SK-N-SH (cell line): ENCODE measurements around the gene CYBC1. TPM values are rescaled to one million over a fixed set of nuclear protein-coding genes. Genes with fewer than 3 reads are reported as not detected.

Experiments used
- CTCF ChIA-PET: fragments of 300-600, 350-600 bp; formaldehyde crosslinking; extraction: SDS; loops from one replicate; lab custom pipeline; 2021; lab: Yijun Ruan, JAX
- POLR2A ChIA-PET: fragments of 350-600 bp; sonication (Branson Sonifier 250); formaldehyde crosslinking; extraction: SDS; loops from one replicate; lab custom pipeline; 2020; ENCODE audit warnings: antibody characterized with exemption, inconsistent platforms; lab: Yijun Ruan, JAX
- DNase-seq: peaks from one replicate; pipeline ENCODE4 v3.0.0; 2012
- H2AFZ ChIP-seq: fragments of 200-600 bp; sonication (generic); 2 replicates; pipeline ENCODE4 v1.8.1; 2016; ENCODE audit warnings: antibody characterized with exemption, mild to moderate bottlenecking, low read depth
- H3F3A ChIP-seq: fragments of 200-600 bp; sonication (generic); replicated peaks from 2 replicates; pipeline ENCODE3; 2016; ENCODE audit warnings: antibody characterized with exemption, mild to moderate bottlenecking; ENCODE audit not compliant: insufficient read depth
- H3K27ac ChIP-seq, 2 experiments: fragments of 200-500 bp in 1 of 2; fragments of 200-600 bp in 1 of 2; sonication (Bioruptor generic) in 1 of 2; sonication (generic), shearing (Covaris generic) in 1 of 2; 2 replicates each; pipeline versions ENCODE4 v1.5.1 to v1.6.1; 2014 to 2016; ENCODE audit warnings: low read depth in 2 of 2, inconsistent platforms in 1 of 2, low read length in 1 of 2, mild to moderate bottlenecking in 1 of 2, mixed read lengths in 1 of 2
- H3K27me3 ChIP-seq: fragments of 200-600 bp; sonication (generic), shearing (Covaris generic); 2 replicates; pipeline ENCODE4 v1.6.1; 2016; ENCODE audit warnings: mixed run types; ENCODE audit not compliant: insufficient read depth
- H3K36me3 ChIP-seq, 2 experiments: fragments of 200-500 bp in 1 of 2; fragments of 200-600 bp in 1 of 2; sonication (Bioruptor generic) in 1 of 2; sonication (generic) in 1 of 2; replicated peaks in 1 of 2; 2 replicates each; pipeline versions ENCODE3 to v1.5.1; 2014 to 2016; ENCODE audit warnings: low read length in 1 of 2, mild to moderate bottlenecking in 1 of 2; ENCODE audit not compliant: insufficient read depth in 2 of 2, control insufficient read depth in 1 of 2
- H3K4me1 ChIP-seq, 2 experiments: fragments of 200-500 bp in 1 of 2; fragments of 200-600 bp in 1 of 2; sonication (Bioruptor generic) in 1 of 2; sonication (generic), shearing (Covaris generic) in 1 of 2; 2 replicates each; pipeline versions ENCODE4 v1.5.1 to v1.6.1; 2014 to 2016; ENCODE audit warnings: low read depth in 1 of 2, low read length in 1 of 2, mixed run types in 1 of 2; ENCODE audit not compliant: insufficient read depth in 2 of 2, control insufficient read depth in 1 of 2
- H3K4me2 ChIP-seq: fragments of 200-600 bp; sonication (generic), shearing (Covaris generic); 2 replicates; pipeline ENCODE4 v1.6.1; 2017; ENCODE audit warnings: mixed run types
- H3K4me3 ChIP-seq, 2 experiments: fragments of 200-500 bp in 1 of 2; fragments of 200-600 bp in 1 of 2; sonication (Bioruptor generic) in 1 of 2; sonication (generic), shearing (Covaris generic) in 1 of 2; 2 replicates each; pipeline versions ENCODE4 v1.5.1 to v1.8.1; 2014 to 2016; ENCODE audit warnings: low read depth in 2 of 2, inconsistent platforms in 1 of 2, low read length in 1 of 2, mild to moderate bottlenecking in 1 of 2, mixed read lengths in 1 of 2, moderate library complexity in 1 of 2
- H3K79me2 ChIP-seq: fragments of 200-600 bp; sonication (generic); 2 replicates; pipeline ENCODE4 v1.8.1; 2017; ENCODE audit warnings: mild to moderate bottlenecking; ENCODE audit not compliant: insufficient read depth
- H3K9ac ChIP-seq: fragments of 200-600 bp; sonication (generic); 2 replicates; pipeline ENCODE4 v1.6.1; 2017; ENCODE audit warnings: mixed run types
- H3K9me2 ChIP-seq: fragments of 200-600 bp; sonication (generic); 2 replicates; pipeline ENCODE4 v1.6.1; 2017; ENCODE audit warnings: mixed run types
- H3K9me3 ChIP-seq: fragments of 200-600 bp; sonication (generic); 2 replicates; pipeline ENCODE4 v1.6.1; 2017; ENCODE audit warnings: mixed run types, mild to moderate bottlenecking, moderate library complexity
- H4K20me1 ChIP-seq: fragments of 200-600 bp; sonication (generic); 2 replicates; pipeline ENCODE4 v1.6.1; 2017; ENCODE audit warnings: mild to moderate bottlenecking, mixed run types; ENCODE audit not compliant: insufficient read depth
- ELF1 ChIP-seq: IDR thresholded peaks from 2 replicates; pipeline ENCODE4 v1.4.0; 2012
- EP300 ChIP-seq, 2 experiments: IDR thresholded peaks; 2 replicates each; pipeline versions ENCODE4 v1.4.0 to v1.6.1; 2012; ENCODE audit warnings: borderline replicate concordance in 1 of 2, low read depth in 1 of 2, low read length in 1 of 2
- MEF2A ChIP-seq: IDR thresholded peaks from 2 replicates; pipeline ENCODE4 v1.4.0; 2012; ENCODE audit warnings: low read depth, borderline replicate concordance
- RFX5 ChIP-seq: IDR thresholded peaks from 2 replicates; pipeline ENCODE4 v1.6.1; 2012; ENCODE audit warnings: mild to moderate bottlenecking, improper control_type of control experiment, low read length
- TAF1 ChIP-seq: IDR thresholded peaks from 2 replicates; pipeline ENCODE4 v1.6.1; 2012; ENCODE audit warnings: low read depth, mild to moderate bottlenecking, low read length, moderate library complexity, borderline replicate concordance
- TEAD4 ChIP-seq: IDR thresholded peaks from 2 replicates; pipeline ENCODE4 v1.4.0; 2012; ENCODE audit warnings: mild to moderate bottlenecking, borderline replicate concordance; ENCODE audit not compliant: insufficient read depth
- WGBS: methylation state at CpG from one replicate; pipeline ENCODE4 v1.1.6; 2017; ENCODE audit warnings: low lambda C conversion rate; 5-methylcytosine and 5-hydroxymethylcytosine counted together
- polyA plus RNA-seq, 3 experiments: library from polyadenylated mRNA; depleted of rRNA; stranded (reverse); fragments of >200 nt; gene quantifications; 2 replicates each; pipeline ENCODE4 v1.2.3, GENCODE V29; 2012
- TF ChIP-seq, protein P1 (sequence below): fragments of 150-350 bp; IDR thresholded peaks from 2 replicates; pipeline ENCODE4 v1.6.1; 2016; ENCODE audit warnings: mild to moderate bottlenecking, low read depth, low read length
- TF ChIP-seq, protein P2 (sequence below): IDR thresholded peaks from 2 replicates; pipeline ENCODE4; 2012

The CYBC1 gene
- polyA plus RNA-seq, 1 of the 3 experiments (the other 2 are of a cell fraction): 165 TPM

DNA sequence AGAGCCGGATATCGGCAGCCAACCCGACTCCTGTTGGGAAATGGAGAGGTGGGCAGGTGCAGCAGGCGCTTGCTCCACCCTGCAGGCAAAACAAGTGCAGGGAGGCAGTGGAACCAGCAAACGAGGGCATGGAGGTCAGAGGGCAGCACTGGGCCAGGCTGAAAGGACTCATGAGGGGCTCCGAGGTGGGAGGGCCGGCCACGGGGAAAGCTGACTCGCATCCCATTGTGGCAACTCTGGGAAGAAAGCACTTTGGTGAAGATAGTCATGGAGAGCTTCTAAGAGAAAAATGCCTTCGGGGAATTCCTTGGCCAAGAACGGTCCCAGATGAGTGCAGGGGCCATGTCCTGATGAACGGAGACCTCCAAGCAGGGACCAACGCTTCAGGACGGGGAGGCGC is 4.4 kb downstream of the CYBC1 start:
- peaks cover 43% of the 10 kb centered on the region for H3K79me2 ChIP-seq
- no peak overlapping the region for H2AFZ ChIP-seq
- POLR2A ChIA-PET: no interaction called here
- DNase-seq: no peak
- H3K9ac ChIP-seq: no peak overlapping the region
- H3K9me3 ChIP-seq: no peaks in the 10 kb centered on the region
- H3K27me3 ChIP-seq: no peaks in the 10 kb centered on the region
- 94% methylated on average over 15 of the region's 15 CpGs for WGBS
- H3K27ac ChIP-seq: no peak overlapping the region; a peak in 1 of 4 replicates
- peaks cover 5% of the 10 kb centered on the region for H3F3A ChIP-seq
- H3K4me1 ChIP-seq: peaks cover 8 to 33% of the 10 kb centered on the region in 2 experiments; a peak in 2 of 4 replicates
- no peak overlapping the region for H3K4me2 ChIP-seq
- TF ChIP-seq, protein P1, sequence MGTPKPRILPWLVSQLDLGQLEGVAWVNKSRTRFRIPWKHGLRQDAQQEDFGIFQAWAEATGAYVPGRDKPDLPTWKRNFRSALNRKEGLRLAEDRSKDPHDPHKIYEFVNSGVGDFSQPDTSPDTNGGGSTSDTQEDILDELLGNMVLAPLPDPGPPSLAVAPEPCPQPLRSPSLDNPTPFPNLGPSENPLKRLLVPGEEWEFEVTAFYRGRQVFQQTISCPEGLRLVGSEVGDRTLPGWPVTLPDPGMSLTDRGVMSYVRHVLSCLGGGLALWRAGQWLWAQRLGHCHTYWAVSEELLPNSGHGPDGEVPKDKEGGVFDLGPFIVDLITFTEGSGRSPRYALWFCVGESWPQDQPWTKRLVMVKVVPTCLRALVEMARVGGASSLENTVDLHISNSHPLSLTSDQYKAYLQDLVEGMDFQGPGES: no peak
- TF ChIP-seq TAF1 (no peak), TEAD4 (no peak)
- H4K20me1 ChIP-seq: peaks cover 18% of the 10 kb centered on the region
- CTCF ChIA-PET: interaction anchor here (0.9 to 1.5 kb wide), 3 partner anchors 10 to 95 kb away, joined by 3 to 4 read pairs (median 3); no protein-coding TSS in a partner anchor
- peaks cover 7 to 52% of the 10 kb centered on the region in 2 experiments for H3K36me3 ChIP-seq
- H3K4me3 ChIP-seq: no peak overlapping the region
- no peaks in the 10 kb centered on the region for H3K9me2 ChIP-seq

DNA sequence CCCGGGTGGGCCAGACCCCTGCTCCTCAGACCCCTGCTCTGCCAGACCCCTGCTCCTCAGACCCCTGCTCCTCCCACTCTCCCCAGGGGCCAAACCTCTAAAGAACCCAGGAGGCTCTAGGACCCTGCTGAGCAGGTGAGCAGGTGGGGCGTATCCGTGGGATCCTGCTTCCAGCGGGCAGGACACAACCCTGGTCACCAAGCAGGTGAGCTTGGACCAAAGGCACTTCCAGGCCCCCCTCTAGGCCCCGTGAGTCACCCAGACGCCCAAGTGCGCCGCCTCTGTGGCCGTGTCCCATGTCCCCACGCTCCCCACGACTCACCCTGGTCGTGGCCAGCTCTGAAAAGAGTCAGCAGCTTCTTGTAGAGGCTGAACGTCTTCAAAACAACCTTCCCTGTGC is 5.0 kb downstream of the CYBC1 start:
- no peaks in the 10 kb centered on the region for H3K9me2 ChIP-seq
- H3K9ac ChIP-seq: no peak overlapping the region
- no peaks in the 10 kb centered on the region for H3K9me3 ChIP-seq
- H2AFZ ChIP-seq: no peak overlapping the region
- no peak overlapping the region; the same call in 1 of the 2 replicates for H3K4me2 ChIP-seq
- peak; percentile 36 for DNase-seq
- peaks cover 8 to 31% of the 10 kb centered on the region in 2 experiments; a peak in 1 of 4 replicates for H3K4me1 ChIP-seq
- H3K79me2 ChIP-seq: peaks cover 43% of the 10 kb centered on the region
- H4K20me1 ChIP-seq: peaks cover 18% of the 10 kb centered on the region
- TF ChIP-seq ELF1: no peak
- TF ChIP-seq, protein P2, sequence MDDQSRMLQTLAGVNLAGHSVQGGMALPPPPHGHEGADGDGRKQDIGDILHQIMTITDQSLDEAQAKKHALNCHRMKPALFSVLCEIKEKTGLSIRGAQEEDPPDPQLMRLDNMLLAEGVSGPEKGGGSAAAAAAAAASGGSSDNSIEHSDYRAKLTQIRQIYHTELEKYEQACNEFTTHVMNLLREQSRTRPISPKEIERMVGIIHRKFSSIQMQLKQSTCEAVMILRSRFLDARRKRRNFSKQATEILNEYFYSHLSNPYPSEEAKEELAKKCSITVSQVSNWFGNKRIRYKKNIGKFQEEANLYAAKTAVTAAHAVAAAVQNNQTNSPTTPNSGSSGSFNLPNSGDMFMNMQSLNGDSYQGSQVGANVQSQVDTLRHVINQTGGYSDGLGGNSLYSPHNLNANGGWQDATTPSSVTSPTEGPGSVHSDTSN: no peak
- TF ChIP-seq EP300 (IDR thresholded peaks at IDR 0.05; ENCODE audit: borderline replicate concordance in 1 of 2, low read depth in 1 of 2, low read length in 1 of 2): no peak
- TF ChIP-seq RFX5: no peak
- TF ChIP-seq MEF2A: no peak
- ChIA-PET POLR2A (no interaction called here), CTCF (interaction anchor here (0.9 to 1.5 kb wide), 2 partner anchors 10 to 21 kb away, joined by 3 to 4 read pairs; no protein-coding TSS in a partner anchor)
- H3K27me3 ChIP-seq: no peaks in the 10 kb centered on the region
- H3K4me3 ChIP-seq: no peak overlapping the region
- 91% methylated on average over 12 of the region's 13 CpGs for WGBS
- peaks cover 7% of the 10 kb centered on the region for H3F3A ChIP-seq
- peaks cover 7 to 52% of the 10 kb centered on the region in 2 experiments for H3K36me3 ChIP-seq
- H3K27ac ChIP-seq: peak overlapping the region in 1 of 2 experiments; percentile 48; a peak in 1 of 4 replicates
